PC-9 (cell line): ENCODE results near the gene CAPN5. TPM values are rescaled to one million over a fixed set of nuclear protein-coding genes. Genes with fewer than 3 reads are reported as not detected.

ENCODE experiments used
- BruUV-seq: library from RNA; stranded (reverse); fragments of 400-500 nt; replicated peaks from 2 replicates; lab custom pipeline; 2021; lab: Mats Ljungman, UMichigan
- CTCF ChIA-PET: fragments of 300-600 bp; sonication (Branson Sonifier 250); formaldehyde crosslinking; loops from one replicate; lab custom pipeline; 2022; ENCODE audit warnings: antibody characterized with exemption; lab: Charles Lee
- POLR2A ChIA-PET: fragments of 300-600 bp; sonication (Branson Sonifier 250); formaldehyde crosslinking; loops from one replicate; lab custom pipeline; 2022; ENCODE audit warnings: antibody characterized with exemption; ENCODE audit not compliant: unreplicated experiment; lab: Charles Lee
- DNase-seq, 2 experiments: peaks; one replicate each; pipeline versions ENCODE4 v3.0.0 to v3.0.0-alpha.2; 2015 to 2022; ENCODE audit warnings: mixed read lengths in 1 of 2
- H2AFZ ChIP-seq: fragments of 200-600 bp; sonication (generic); 2 replicates; pipeline ENCODE4 v1.8.1; 2017; ENCODE audit warnings: antibody characterized with exemption
- H3F3A ChIP-seq: fragments of 200-600 bp; sonication (generic); 2 replicates; pipeline ENCODE4 v1.8.1; 2017; ENCODE audit warnings: antibody characterized with exemption, mild to moderate bottlenecking, low read depth; ENCODE audit not compliant: insufficient read depth
- H3K27ac ChIP-seq: fragments of 200-600 bp; sonication (generic); 2 replicates; pipeline ENCODE4 v1.6.1; 2016; ENCODE audit warnings: mixed run types
- H3K27me3 ChIP-seq: fragments of 200-600 bp; sonication (generic); 2 replicates; pipeline ENCODE4 v1.6.1; 2016; ENCODE audit warnings: low read depth, mixed run types; ENCODE audit not compliant: insufficient read depth
- H3K36me3 ChIP-seq: fragments of 200-600 bp; sonication (generic); 2 replicates; pipeline ENCODE4 v1.6.1; 2016; ENCODE audit warnings: low read depth, mixed run types
- H3K4me1 ChIP-seq: fragments of 200-600 bp; sonication (generic); replicated peaks from 2 replicates; pipeline ENCODE4 v1.6.1; 2016; ENCODE audit warnings: mixed run types; ENCODE audit not compliant: insufficient read depth
- H3K4me2 ChIP-seq: fragments of 200-600 bp; sonication (generic); 2 replicates; pipeline ENCODE4 v1.6.1; 2017; ENCODE audit warnings: mixed run types
- H3K4me3 ChIP-seq: fragments of 200-600 bp; sonication (generic); 2 replicates; pipeline ENCODE4 v1.6.1; 2016; ENCODE audit warnings: mixed run types
- H3K79me2 ChIP-seq: fragments of 200-600 bp; sonication (generic); 2 replicates; pipeline ENCODE4 v1.6.1; 2017; ENCODE audit warnings: low read depth, mixed run types
- H3K9me2 ChIP-seq: fragments of 200-600 bp; sonication (generic); 2 replicates; pipeline ENCODE4 v1.8.1; 2017; ENCODE audit warnings: mild to moderate bottlenecking; ENCODE audit not compliant: insufficient read depth
- H3K9me3 ChIP-seq: fragments of 200-600 bp; sonication (generic); 2 replicates; pipeline ENCODE4 v1.8.1; 2016; ENCODE audit warnings: low read depth; ENCODE audit not compliant: insufficient read depth
- H4K20me1 ChIP-seq: fragments of 200-600 bp; sonication (generic); 2 replicates; pipeline ENCODE4 v1.8.1; 2017; ENCODE audit not compliant: insufficient read depth
- EZH2 ChIP-seq: fragments of 200-600 bp; sonication (generic); IDR thresholded peaks from 2 replicates; pipeline ENCODE4 v1.8.0; 2017; ENCODE audit warnings: antibody characterized with exemption, low read depth
- intact Hi-C: fragments of 100-400 bp; cut with micrococcal nuclease; formaldehyde crosslinking; loops from one replicate; pipeline ENCODE4 v1.10.0; 2022; ENCODE audit not compliant: unreplicated experiment
- total RNA-seq: library from RNA; stranded (reverse); gene quantifications from 2 replicates; pipeline ENCODE4 v1.2.3, GENCODE V29; 2021
- TF ChIP-seq, protein P1 (sequence below): fragments of 200-600 bp; sonication (generic); conservative IDR thresholded peaks from 2 replicates; pipeline ENCODE4 v1.6.1; 2017; ENCODE audit warnings: mixed run types, antibody characterized with exemption, mild to moderate bottlenecking, moderate library complexity

CAPN5 gene
- total RNA-seq, 1 experiment from 2014 or later, result 9.9 TPM

DNA sequence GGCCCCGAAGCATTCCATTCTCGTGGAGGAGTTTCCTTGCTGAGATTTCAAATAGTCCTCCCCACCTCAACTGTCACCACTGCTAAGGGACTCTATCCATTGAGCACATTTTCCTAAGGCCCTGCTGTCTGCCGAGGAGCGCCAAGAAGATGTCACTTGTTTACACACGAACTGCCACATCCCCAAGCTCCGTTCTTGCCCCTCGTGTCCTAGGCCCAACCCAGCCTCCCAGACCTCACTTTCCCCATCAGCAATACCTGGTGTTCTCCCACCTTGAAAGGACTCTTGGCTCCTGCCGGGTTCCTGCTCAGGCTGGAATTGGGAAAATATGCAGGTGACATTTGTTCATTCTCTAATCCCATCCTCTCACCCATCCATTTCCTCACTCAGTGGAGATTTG, 57.3 kb downstream of the CAPN5 start:
- intact Hi-C loops, result no loop called here
- no TSS peak for BruUV-seq

DNA sequence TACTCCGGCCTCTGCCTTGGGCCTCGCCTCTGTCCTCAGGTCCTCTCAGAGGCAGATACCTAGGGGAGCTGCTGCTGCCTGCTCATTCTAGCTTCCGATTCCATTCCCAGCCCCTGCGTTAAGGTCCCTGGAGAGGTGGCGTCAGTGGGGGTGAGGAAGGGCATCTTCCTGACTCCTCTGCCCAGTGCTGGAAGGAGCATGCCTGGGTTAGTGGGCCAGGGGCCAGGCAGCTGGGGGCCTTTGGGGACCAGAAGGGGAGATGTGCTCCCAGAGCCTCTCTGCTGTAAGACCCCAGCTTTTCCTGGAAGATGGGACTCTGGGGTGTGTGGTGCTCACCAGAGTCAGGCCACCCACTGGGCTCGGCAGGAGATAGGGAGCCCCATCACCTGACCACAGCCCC, 57.7 kb downstream of the CAPN5 start:
- Histone ChIP-seq H3K79me2 (no peaks in the 10 kb centered on the region), H3K4me2 (no peak overlapping the region), H3K36me3 (no peaks in the 10 kb centered on the region), H3K9me3 (no peaks in the 10 kb centered on the region), H3K4me1 (no peaks in the 10 kb centered on the region), H3K27ac (no peak overlapping the region), H3K4me3 (no peak overlapping the region), H3K27me3 (no peaks in the 10 kb centered on the region), H2AFZ (no peak overlapping the region), H3K9me2 (no peaks in the 10 kb centered on the region), H3F3A (no peaks in the 10 kb centered on the region), H4K20me1 (no peaks in the 10 kb centered on the region)
- no TSS peak for BruUV-seq
- intact Hi-C loops, result no loop called here
- POLR2A ChIA-PET, result no interaction called here
- TF ChIP-seq, protein P1, sequence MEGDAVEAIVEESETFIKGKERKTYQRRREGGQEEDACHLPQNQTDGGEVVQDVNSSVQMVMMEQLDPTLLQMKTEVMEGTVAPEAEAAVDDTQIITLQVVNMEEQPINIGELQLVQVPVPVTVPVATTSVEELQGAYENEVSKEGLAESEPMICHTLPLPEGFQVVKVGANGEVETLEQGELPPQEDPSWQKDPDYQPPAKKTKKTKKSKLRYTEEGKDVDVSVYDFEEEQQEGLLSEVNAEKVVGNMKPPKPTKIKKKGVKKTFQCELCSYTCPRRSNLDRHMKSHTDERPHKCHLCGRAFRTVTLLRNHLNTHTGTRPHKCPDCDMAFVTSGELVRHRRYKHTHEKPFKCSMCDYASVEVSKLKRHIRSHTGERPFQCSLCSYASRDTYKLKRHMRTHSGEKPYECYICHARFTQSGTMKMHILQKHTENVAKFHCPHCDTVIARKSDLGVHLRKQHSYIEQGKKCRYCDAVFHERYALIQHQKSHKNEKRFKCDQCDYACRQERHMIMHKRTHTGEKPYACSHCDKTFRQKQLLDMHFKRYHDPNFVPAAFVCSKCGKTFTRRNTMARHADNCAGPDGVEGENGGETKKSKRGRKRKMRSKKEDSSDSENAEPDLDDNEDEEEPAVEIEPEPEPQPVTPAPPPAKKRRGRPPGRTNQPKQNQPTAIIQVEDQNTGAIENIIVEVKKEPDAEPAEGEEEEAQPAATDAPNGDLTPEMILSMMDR, result no peak
- TF ChIP-seq EZH2, result no peak
- no peak for DNase-seq
- CTCF ChIA-PET, result no interaction called here

More for the DNA sequence above, 57.3 kb downstream of the CAPN5 start:
- H3K79me2 ChIP-seq, result no peaks in the 10 kb centered on the region
- no peaks in the 10 kb centered on the region for H3K9me2 ChIP-seq
- H3F3A ChIP-seq, result no peaks in the 10 kb centered on the region
- H3K9me3 ChIP-seq, result no peaks in the 10 kb centered on the region
- ChIA-PET CTCF (no interaction called here), POLR2A (no interaction called here)
- no peaks in the 10 kb centered on the region for H3K36me3 ChIP-seq
- H4K20me1 ChIP-seq, result no peaks in the 10 kb centered on the region
- no peak overlapping the region for H3K4me3 ChIP-seq
- no peak for TF ChIP-seq EZH2
- TF ChIP-seq, protein P1, result no peak
- no peak overlapping the region for H3K27ac ChIP-seq
- H3K4me2 ChIP-seq, result no peak overlapping the region
- H3K4me1 ChIP-seq, result no peaks in the 10 kb centered on the region
- no peak for DNase-seq
- H3K27me3 ChIP-seq, result no peaks in the 10 kb centered on the region
- H2AFZ ChIP-seq, result no peak overlapping the region

DNA sequence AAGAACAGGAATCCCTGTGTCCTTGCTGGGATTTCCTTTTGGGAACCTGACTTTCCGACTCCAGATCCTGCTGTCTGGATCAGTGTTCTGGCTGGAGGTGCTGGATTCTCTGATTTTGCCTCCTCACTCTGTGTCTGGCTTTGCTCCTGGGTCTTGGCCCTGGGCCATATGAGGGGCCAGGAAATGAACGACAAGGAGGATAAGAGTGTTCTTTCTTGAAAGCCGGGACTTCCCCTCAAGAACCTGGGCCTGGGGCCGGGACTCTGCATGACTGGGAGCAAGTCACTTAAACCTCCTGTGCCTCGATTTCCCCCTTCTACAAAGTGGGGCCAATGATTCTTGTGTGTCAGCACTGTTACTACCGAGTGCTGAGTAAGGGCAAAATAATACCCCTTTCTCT, 58.4 kb downstream of the CAPN5 start:
- H3K9me3 ChIP-seq, result no peaks in the 10 kb centered on the region
- no peaks in the 10 kb centered on the region for H3F3A ChIP-seq
- CTCF ChIA-PET, result no interaction called here
- H3K79me2 ChIP-seq, result no peaks in the 10 kb centered on the region
- TF ChIP-seq EZH2, result no peak
- TF ChIP-seq, protein P1, result no peak
- no peak overlapping the region for H3K4me2 ChIP-seq
- BruUV-seq, result no TSS peak
- no peak overlapping the region for H3K4me3 ChIP-seq
- H3K27me3 ChIP-seq, result no peaks in the 10 kb centered on the region
- H3K9me2 ChIP-seq, result no peaks in the 10 kb centered on the region
- no peak overlapping the region for H2AFZ ChIP-seq
- H3K27ac ChIP-seq, result no peak overlapping the region
- intact Hi-C loops, result no loop called here
- POLR2A ChIA-PET, result no interaction called here
- H3K36me3 ChIP-seq, result no peaks in the 10 kb centered on the region
- no peaks in the 10 kb centered on the region for H3K4me1 ChIP-seq
- no peak for DNase-seq
- H4K20me1 ChIP-seq, result no peaks in the 10 kb centered on the region
